NCI-H1436 (cell line): ENCODE data around the gene SNX14.

Experiments
- DNase-seq: peaks from one replicate; lab custom pipeline; 2025; lab: John Stamatoyannopoulos, UW

The SNX14 gene

GRCh38 chr6:85498596-85499258 lies 94.9 kb downstream of the SNX14 start:
- DNase-seq: no peak

- no peak for DNase-seq
These were observed 96.8 kb downstream of the SNX14 start for GRCh38 chr6:85496856-85497255.

GRCh38 chr6:85496009-85496579 lies 97.6 kb downstream of the SNX14 start:
- no peak for DNase-seq

GRCh38 chr6:85494547-85495536 lies 98.8 kb downstream of the SNX14 start:
- no peak for DNase-seq

- DNase-seq: no peak
These were observed 100.3 kb downstream of the SNX14 start for GRCh38 chr6:85493389-85493788.

GRCh38 chr6:85490516-85491248 lies 103.0 kb downstream of the SNX14 start:
- no peak for DNase-seq

- DNase-seq: no peak
These were observed 108.7 kb downstream of the SNX14 start for GRCh38 chr6:85484948-85485347.

GRCh38 chr6:85483846-85484245 lies 109.8 kb downstream of the SNX14 start:
- no peak for DNase-seq

- peak; percentile 28 for DNase-seq
These were observed 110.6 kb downstream of the SNX14 start for GRCh38 chr6:85482905-85483700.

DNA sequence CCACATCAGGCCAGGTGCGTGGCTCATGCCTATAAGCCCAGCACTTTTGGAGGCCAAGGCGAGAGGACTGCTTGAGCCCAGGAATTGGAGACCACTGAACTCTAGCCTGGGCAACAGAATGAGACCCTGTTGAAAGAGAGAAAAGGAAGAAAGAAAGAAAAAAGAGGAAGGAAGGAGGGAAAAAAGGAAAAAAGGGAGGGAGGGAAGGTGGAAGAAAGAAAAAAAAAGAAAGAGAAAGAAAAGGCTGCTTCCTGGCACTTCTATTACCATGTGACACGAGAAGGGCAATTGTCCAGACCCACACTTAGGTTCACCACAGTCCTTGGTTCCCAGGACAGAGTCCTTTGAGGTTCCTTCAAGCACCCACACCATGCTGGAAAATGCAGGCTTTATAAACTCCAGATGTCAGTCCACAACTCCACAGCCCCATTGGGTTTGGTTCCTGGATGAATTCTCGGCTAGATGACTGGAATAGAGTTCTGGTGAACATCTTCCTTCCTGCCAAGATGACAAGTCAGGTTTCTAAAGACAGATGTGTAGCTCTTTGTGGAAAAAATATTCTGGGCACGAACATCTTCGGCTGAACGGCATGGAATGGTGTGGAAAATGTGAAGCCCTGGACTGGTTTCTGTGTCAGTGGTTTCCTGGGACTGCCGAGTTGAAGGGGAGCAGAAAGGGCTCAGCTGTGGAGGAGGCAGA lies 111.3 kb downstream of the SNX14 start:
- no peak for DNase-seq

DNA sequence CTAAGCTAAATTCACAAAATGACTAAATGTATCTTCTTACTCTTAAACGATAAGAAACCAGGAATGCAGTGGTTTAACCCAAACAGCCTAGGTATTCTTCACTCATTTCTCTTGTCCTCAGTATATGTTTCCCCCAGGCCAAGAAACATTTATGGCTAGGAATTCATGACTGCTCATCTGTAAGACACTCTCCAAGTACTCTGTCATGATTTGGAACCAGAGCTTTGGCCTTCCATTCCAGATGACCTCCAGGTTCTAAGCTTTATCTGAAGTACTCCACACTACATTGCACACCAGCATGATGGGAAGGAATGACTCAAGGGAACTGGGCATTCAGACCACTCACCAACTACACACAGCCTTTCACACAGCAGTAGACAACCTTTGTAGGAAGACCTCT lies 114.5 kb downstream of the SNX14 start:
- no peak for DNase-seq

DNA sequence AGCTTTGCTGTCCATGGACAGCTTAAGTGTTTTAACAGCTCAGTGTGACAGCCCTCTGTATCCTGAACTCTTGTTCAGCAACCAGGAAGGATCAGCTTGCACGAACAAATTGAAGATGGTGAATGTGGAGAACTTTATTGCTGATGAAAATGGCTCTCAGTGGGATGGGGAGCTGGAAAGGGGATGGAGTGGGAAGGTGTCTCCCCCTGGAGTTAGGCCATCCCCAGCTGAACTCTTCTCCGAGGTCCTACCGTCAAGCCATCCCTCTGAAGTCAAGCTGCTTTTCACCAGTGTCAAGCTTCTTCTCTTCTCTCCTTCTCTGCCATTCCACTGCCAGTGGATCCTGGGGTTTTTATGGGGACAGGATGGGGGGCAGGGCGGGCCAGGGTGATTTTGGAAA lies 117.1 kb downstream of the SNX14 start:
- DNase-seq: no peak

DNA sequence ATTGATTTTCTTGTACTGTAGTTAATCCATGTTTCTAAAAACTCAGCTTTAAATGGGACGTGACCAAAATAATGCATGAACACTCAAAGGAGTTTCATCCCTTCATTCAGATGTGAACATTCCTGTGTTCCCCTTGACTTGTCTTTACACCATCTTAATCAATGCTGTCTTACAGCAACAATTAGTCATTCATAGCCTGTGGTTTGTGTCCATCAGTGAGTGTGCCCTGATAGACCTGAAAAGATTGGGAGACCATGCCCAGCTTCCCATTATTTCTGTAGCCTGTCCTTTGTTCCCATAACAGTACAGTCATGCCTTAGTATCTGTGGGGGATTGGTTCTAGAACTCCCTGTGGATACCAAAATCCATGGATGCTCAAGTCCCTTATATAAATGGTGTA lies 119.9 kb downstream of the SNX14 start:
- no peak for DNase-seq

GRCh38 chr6:85472744-85473143 lies 120.9 kb downstream of the SNX14 start:
- DNase-seq: no peak

DNA sequence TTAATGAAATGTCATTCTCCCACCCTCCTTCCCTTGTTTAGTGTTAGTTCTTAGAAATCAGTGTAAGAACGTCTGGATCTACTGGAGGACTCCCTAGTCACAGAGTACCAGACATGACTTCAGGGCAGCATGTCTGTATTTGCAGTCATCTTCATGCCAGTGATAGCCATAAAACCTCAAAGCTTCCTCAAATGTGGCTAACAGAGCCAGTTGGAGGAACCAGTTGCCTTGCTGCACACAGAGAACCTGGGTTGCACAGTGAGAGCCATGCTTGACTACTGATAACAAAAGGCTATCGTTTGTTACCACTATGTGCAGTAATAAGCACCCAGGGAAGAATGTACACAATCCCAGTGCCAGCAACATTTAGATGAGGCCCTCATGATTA lies 123.6 kb downstream of the SNX14 start:
- DNase-seq: no peak

DNA sequence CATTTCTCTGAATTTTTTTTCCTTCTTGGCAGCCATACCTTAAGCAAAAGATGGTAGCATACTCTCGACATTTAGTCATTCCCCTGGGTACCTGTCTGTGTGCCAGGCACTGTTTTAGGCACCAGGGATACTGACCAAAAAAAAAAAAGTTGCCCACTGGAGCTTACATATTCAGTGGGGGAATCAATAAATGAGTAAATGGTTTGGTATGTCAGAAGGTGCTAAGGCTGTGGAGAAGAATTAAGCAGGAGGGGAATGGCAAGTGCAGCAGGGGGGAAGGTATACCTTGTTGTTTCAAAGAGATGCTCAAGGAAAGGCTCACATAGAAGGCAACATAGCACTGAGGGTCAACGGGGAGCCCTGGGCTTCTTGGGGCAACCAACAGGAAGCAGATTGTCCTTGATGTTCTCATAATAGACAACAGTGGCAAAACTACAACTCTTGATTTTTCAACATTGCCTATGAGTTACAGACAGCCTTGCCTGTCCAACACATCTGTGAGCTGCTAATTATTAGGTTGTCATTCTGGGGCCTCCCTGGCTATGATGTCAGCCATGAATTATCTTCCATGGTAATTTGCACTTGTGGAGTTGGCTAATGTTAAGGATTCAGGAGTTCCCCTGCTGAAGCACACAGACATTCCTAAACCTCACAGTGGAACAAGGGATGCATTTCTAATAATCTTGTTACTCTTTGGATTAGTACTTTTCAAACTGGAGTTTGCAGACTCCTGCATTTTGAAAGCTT lies 124.2 kb downstream of the SNX14 start:
- no peak for DNase-seq

DNA sequence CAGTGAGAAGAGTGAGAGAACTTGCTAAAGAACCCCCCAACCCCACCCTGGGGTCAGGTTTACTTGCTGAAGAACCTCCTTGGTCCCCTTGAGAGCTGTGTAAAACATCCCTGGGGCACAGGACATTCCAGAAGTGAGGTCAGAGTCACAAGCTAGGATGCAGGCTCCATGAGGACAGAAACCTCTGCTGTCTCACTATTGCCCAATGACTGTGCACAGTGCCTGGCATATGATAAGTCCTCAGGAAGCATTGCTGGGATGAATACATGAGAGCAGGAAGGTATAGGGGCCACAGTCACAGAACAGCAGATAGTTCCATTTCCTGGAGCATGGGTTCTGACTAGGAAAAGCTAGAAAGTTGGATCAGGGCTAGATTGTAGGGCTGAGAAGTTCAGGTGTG lies 125.3 kb downstream of the SNX14 start:
- DNase-seq: no peak

DNA sequence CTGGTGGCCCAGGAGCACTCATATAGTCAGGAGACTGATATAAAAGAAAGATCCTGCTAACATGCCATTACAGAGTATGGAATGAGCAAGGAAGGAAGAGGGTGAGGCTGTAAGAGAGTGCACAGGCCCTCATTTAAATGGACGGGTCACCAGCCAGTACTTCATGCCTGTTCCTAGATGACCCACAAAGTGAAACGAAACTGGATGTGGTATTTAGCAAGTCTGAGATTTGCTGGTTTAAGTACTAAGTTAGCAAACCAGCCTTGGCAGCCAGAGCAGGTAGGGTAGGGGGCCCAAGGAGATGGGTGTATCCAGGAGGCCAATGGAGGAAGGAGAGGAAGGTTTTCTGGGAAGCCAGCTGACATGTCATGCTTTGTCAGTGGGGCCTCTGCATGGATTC lies 127.9 kb downstream of the SNX14 start:
- DNase-seq: no peak

DNA sequence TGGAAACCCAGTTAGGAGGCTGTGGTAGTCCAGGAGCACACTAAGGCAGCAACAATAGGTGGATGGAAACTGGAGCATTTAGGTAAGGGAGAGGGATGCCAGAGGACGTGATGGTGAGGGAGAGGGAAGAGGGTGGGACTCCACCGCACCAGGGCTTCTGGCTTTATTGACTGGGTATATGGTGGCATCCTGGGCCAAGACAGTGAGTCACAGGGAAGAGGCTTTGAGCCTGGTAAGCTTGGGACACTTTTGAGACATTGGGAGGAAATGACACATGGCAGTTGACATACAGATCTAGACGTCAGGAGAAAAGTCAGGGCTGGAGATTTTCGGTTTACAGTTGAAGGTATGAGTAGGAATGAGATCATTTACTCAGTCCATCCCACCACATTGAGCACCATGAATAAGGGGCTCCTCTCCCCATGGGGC lies 128.9 kb downstream of the SNX14 start:
- DNase-seq: no peak

- no peak for DNase-seq
These were observed 129.4 kb downstream of the SNX14 start for GRCh38 chr6:85464260-85464644.
